GM15510 (cell line): ENCODE measurements around the gene NUDCD3.

Experiments
- POLR2A ChIP-seq: IDR thresholded peaks from 3 replicates; pipeline ENCODE4 v1.6.1; 2011; ENCODE audit warnings: borderline replicate concordance; ENCODE audit not compliant: insufficient read length; ENCODE audit errors: extremely low read depth

The NUDCD3 gene

DNA sequence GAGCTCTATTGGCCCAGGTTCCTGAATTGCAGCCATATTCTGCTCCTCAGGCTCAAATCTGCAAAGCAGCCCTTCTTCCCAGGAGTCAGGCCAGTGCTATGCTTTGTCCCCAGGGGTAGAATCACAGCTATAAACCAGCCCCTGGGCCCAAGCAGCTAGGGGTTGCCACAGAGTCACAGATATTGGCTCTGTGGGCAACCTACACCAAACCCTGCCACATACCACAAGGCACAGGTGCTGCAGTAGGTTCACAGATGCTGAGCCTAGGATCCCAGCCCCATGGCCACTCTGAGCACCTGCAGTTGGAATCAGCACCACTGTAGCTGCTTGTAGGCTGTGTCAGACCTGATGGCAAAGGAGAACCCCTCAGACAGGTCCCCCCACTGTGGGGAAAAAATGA, 122.0 kb downstream of the NUDCD3 start:
- TF ChIP-seq POLR2A, result no peak

DNA sequence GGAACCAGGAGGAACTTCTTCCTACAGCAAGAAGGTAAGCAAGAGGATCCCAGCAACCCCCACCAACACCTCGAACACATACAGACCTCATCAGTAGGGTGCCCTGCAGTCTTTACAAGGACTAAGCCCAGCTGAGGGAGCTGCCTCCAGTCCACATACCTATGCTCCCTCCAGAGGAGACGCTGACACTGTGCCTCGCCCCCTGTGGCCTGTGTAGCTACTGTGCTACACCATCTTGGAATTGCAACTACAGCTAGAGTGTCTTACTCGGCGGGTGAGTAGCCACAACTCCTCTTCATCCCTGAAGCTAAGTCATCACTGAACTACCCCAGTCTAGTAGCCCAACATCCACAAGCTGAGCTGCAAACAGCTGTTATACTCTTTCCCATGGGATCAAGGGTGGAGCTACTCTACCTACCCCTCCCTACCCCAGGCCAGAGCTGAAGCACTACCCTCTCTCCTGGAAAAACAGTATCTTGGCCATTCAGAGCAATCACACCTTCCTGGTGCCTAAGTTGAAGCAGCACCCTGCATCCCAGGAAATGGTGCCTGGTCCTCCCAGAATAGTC, 122.9 kb downstream of the NUDCD3 start:
- TF ChIP-seq POLR2A, result no peak

DNA sequence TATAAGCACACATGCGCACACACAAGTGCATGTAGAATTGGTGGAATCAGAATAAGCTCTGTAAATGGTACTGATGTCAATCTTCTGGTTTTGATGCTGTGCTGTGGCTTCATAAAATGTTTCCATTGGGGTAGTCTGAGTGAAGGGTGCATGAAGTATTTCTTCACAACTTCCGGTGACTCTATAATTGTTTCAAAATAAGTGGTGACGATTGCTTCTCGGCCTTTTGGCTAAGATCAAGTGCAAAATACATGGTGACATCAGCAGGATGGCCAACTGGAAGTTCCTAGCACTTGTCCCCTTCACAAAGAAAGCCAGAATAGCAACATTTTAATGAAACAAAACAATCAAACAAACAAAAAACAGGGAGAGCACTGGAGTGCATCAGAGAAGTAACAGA, 123.5 kb downstream of the NUDCD3 start:
- no peak for TF ChIP-seq POLR2A

DNA sequence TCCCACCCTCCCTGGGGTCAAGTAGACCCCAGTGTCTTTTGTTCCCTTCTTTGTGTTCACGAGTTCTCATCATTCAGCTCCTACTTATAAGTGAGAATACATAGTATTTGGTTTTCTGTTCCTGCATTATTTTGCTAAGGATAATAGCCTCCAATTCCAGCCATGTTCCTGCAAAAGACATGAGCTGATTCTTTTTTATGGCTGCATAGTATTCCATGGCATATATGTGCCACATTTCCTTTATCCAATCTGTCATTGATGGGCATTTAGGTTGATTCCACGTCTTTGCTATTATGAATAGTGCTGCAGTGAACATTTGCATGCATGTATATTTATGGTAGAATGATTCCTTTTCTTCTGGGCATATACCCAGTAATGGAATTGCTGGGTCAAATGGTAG, 136.8 kb downstream of the NUDCD3 start:
- no peak for TF ChIP-seq POLR2A

DNA sequence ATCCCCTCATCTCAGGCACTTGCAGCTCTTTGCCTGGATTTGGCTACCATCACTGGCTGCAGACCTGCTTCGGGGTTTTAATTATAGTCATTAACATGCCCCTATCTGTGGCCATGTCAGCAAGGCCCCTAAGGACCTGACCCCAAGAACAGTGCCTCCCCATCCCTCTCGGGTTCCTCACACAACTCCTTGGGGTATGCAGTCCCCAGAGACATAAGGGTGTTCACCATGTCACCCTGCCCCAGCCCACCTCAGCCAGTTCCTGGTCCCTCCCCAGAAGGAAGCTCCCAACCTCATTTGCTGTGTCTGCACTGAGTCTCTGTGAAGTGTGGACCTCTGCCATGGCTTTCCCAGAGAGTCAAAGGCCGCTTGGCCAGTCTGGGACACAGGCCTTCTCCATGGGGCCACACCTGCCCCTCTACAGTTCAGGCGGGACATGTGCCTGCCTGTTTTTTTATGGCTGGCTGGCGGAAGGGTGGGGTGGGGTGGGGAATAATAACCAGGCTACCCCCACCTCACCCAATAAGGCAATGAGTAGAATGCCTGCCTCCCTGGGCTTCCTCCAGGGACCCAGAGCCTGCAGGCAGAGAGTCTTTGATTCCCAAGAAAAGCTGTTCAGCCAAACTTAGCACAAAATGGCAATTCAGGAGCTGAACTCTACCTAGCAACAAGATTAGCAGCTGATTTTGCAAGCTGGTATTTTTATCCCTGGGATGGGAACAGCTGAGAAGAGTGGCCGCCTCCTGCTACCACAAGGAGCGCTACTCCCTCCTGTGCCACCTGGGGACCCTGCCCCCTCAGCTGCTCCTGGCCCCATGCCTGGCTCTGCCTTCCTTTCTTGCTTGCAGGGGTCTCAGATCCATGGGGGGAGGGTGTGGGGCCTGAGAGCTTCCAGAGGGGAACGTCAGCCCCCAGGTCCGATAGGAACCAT, 141.3 kb downstream of the NUDCD3 start:
- TF ChIP-seq POLR2A, result no peak

DNA sequence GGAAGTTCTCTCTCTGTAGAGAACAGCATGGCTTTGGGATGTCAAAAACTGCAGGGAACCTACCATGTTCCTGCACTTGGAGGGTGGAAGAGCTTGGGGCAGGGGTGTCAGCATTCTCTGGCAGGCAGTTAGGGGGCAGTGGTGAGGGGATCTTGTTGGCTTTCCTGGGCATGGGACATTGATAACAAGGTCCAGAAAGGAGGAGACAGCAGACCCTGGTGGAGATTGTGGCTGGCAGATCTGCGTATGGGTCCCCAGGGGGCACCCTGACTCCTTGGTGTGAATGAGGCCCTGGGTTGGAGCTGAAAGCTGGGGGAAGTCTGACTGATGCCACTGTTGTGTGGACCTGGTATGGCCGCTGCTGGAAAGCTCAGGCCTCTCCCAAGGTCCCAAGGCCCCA, 142.2 kb downstream of the NUDCD3 start:
- TF ChIP-seq POLR2A, result no peak

DNA sequence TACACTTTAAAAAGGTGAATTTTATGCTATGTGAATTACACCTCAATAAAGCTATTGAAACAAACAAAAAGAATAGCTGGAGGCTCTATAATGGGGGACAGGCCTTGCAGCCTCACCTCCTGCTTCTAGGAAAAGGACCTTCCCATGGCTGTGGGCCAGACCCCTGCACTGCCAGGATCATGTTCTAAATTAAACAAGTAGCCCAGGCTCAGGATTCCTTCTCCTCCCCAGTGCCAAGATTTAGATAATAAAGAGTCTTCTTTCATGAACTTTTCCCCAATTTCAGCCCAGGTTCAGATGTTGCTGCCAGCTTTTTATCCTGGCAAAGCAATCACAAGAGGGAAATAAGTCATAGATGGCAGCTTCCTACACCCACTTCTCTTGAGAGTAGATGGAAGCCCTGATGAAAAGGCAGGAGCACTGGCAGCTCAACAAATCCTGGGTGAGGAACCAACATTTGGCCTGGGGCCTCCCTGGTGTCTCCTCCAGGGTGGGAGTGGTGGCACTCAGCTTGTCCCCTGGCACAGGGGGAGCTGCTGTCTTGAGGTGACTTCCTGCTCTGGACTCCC, 142.8 kb downstream of the NUDCD3 start:
- TF ChIP-seq POLR2A, result no peak

DNA sequence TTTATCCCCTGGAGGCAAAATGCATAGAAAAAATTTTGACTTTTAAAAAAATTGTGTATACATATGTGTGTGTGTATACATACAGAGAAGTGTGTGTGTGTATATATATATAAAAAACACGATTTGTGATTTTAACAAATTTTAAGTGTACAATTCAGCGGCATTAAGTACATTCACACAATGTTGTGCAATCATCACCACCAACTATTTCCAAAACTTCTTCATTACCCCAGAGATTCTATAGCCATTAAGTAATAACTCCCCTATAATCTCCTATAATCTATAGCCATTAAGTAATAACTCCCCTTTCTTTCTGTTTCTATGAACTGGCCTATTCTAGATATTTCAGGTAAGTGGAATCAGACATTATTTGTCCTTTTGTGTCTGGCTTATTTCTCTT, 144.4 kb downstream of the NUDCD3 start:
- TF ChIP-seq POLR2A, result no peak

DNA sequence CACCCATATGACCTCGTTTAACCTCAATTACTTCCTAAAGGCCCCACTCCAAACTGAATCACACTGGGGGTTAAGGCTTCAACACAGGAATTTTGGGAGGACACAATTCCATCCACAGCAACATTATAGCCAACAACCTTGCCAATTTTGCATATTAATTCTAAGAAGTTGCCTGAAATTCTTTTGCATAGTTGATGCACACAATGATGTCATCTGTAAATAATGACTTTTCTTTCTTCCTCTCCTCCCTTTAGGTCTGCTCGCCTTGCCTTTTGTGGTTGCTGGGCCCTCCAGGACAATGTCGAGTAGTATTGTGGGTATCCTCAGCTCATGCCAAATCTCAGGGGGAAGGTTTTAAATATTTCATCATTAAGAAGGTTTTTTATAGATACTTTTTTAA, 149.1 kb downstream of the NUDCD3 start:
- no peak for TF ChIP-seq POLR2A

DNA sequence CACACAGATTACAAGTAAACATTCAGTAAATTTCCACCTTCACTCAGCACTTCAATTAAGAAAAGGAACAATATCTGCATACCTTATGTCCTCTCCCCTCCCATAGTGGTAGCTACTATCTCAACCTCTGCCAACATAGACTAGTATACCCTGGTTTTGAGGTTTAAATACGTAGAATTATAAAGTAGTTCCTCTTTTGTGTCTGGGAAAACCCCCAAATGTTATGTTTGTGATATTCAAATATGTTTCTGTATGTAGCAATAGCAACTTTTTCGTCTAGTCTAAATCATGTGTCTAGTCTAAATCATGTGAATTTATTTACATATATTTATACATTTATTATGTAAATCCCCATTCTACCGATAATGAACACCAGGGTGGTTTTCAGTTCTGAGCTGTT, 151.9 kb downstream of the NUDCD3 start:
- no peak for TF ChIP-seq POLR2A

DNA sequence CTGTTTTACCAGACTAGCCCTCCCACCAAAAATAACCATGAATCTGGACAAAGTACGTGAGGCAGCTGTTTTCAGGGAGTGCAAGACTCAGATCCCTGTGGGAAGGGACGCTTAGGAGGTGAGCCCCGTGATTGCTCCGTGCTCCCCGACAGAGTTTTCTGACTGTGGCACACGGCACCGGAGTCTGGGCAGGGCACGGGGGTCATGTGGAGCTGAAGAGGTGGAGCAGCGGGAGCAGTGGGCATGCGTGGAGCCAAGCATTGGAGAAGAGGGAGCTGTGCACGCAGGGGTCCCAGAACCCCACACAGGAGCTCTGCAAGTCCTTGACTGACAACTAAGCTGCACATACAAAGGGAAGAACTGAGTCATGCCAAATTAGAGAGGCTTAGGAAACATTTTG, 154.0 kb downstream of the NUDCD3 start:
- TF ChIP-seq POLR2A, result no peak

DNA sequence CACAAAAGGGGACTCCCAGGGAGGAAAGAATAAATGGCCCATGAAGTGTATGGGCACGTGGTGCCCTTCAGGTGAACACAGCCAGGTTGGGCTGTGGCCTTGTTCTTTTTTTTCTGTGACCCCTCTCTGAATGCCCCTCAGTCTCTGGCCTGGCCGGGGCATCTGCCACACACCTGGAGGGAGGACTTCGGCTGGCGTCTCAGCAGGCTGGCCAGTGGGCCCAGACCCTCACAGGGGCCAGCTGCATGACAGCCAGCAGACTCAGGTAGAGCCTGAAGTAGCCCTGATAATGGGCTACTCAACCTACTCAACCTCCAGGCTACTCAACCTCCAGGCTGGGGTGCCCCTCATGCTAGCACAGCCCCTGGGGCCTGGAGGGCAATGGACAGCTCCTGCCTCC, 155.3 kb downstream of the NUDCD3 start:
- TF ChIP-seq POLR2A, result no peak

DNA sequence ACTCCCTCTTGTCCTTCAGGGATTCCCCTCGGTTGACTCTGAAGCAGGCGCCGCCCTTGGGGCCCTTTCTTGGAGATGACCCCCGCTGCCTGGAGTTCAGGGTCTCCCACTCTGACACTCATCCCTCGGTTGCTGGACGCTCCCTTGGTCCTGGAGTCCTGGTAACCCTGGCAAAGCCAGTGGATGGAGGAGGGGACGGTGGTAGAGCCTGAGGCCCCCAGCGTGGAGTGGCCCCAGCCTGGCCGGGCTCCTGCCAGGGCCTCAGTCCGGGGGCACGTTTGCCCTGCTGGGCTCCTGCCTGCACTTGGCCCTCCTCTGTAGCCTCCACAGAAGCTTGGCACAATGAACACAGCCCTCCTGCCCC, 155.7 kb downstream of the NUDCD3 start:
- TF ChIP-seq POLR2A, result no peak

DNA sequence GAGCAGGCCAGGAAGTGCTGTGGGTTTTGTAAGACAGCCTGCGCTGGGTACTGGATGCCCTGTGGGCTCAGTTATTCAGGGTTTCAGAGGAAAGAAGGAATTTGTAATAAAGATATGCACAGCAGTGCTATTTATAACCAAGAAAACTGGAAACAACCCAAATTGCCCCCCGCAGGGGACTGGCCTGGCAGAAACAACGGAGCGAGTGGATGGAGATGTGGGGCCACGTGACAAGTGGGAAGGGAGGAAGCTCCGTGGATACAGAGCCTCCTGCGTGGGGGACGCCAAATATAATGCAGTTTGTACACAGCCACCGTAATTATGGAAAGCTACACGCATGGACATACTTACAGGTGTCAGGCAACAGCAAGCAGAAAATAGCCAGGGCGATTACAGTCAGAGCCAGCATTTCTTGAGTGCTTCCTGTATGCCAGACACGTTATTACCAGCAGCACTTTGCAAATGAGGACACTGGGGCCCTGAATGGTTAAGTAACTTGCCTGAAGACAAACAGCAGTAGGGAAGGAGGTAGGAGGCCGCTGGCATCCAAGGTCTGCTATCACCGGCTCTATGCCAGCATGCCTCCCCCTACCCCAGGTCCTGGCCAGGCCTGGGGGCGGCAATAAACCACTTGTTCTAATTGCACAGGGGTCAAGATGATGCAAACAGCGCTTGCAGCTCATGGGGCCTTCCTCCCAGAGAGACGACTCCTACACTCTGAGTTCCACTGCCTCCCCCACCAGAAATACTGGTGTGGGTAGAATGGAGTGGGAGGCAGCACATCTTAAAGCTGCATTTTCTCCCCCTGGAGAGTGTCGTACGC, 156.3 kb downstream of the NUDCD3 start:
- TF ChIP-seq POLR2A, result no peak

DNA sequence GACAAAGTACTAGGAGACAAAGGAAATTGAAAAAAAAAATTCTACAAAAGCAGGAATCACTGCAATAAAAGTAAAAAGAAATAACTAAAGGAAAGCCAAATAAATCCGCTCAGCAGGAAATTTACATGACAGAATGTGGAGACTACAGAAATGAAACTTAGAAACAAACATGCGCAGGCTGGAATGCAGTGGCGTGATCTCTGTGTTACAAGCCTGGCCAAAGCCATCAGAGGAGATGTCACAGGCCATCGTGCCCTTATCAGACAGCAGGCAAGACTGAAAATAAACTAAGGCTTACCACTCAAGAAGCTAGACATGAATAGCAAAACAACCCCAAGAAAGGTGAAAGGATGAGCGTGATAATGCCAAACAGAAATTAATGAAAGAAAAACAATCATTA, 158.8 kb downstream of the NUDCD3 start:
- no peak for TF ChIP-seq POLR2A

DNA sequence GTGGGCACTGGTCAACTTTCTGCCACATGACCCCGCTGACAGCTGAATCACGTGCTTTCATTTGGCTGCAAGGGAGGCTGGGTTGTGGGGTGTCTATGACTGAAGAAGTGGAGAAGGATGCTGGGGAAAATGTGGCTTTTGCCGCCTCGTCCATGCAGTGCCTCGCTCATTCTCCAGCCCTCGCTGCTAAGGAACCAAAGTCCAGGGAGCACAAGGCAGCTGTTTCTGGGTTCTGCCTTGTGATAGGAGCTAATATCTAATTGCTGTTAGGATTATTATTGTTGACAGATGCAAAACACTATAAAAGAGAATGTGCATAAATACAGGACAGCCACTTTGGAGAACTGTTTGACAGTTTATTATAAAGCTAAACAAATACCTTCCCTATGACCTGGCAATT, 160.1 kb downstream of the NUDCD3 start:
- no peak for TF ChIP-seq POLR2A

DNA sequence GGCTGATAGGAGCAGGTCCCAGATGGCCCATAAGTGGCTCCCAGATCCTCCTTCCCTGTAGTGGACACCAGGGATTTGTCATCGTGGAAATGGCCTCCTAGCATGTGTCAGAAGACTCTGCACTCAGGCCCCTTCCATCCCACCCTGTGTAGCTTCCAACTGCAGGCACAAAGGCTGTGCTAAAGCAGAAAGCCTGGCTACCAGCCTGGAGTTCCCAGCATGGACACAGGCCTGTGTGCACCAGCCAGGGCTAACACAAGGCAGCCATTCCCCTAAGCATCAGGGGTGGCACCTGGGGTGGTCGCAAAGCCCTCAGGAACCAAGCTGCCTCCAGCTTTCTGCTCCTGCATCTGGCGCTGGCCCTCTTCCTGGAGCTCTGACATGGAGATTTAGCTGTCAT, 160.6 kb downstream of the NUDCD3 start:
- no peak for TF ChIP-seq POLR2A
